GM12878 (cell line): ENCODE measurements around the gene NUMA1. TPM values are rescaled to one million over a fixed set of nuclear protein-coding genes. Genes with fewer than 3 reads are reported as not detected.

Source experiments
- BCLAF1 ChIP-seq: fragments of 450-650 bp; IDR thresholded peaks from 2 replicates; pipeline ENCODE4 v1.6.1; 2017; ENCODE audit warnings: antibody characterized with exemption, mild to moderate bottlenecking, moderate library complexity
- CHD2 ChIP-seq: IDR thresholded peaks from 2 replicates; pipeline ENCODE4 v1.6.1; 2011; ENCODE audit warnings: low read depth, low read length, improper control_type of control experiment, borderline replicate concordance
- CREM ChIP-seq: IDR thresholded peaks from 2 replicates; pipeline ENCODE4 v1.6.1; 2014; ENCODE audit warnings: antibody characterized with exemption, low read depth
- FOS ChIP-seq: IDR thresholded peaks from 3 replicates; pipeline ENCODE4 v1.6.1; 2011; ENCODE audit warnings: borderline replicate concordance; ENCODE audit not compliant: insufficient read length; ENCODE audit errors: extremely low read depth
- JUND ChIP-seq: IDR thresholded peaks from 2 replicates; pipeline ENCODE4 v1.6.1; 2012; ENCODE audit warnings: low read depth, mild to moderate bottlenecking, low read length, improper control_type of control experiment, moderate library complexity
- MAX ChIP-seq: IDR thresholded peaks from 2 replicates; pipeline ENCODE4 v1.6.1; 2012; ENCODE audit warnings: low read depth, low read length, improper control_type of control experiment
- MEF2B ChIP-seq: fragments of 450-650 bp; IDR thresholded peaks from 2 replicates; pipeline ENCODE4 v1.6.1; 2018; ENCODE audit warnings: mild to moderate bottlenecking, moderate library complexity; ENCODE audit not compliant: partially characterized antibody, poor library complexity, severe bottlenecking
- MTA2 ChIP-seq: fragments of 450-650 bp; IDR thresholded peaks from 2 replicates; pipeline ENCODE4 v1.6.1; 2016; ENCODE audit warnings: low read depth, mild to moderate bottlenecking, moderate library complexity
- MXI1 ChIP-seq: fragments of 150-350 bp; IDR thresholded peaks from 2 replicates; pipeline ENCODE4 v1.6.1; 2011; ENCODE audit warnings: low read depth, mild to moderate bottlenecking, inconsistent platforms, low read length, improper control_type of control experiment
- MYB ChIP-seq: fragments of 150-350 bp; IDR thresholded peaks from 2 replicates; pipeline ENCODE4 v1.6.1; 2014; ENCODE audit warnings: mild to moderate bottlenecking, low read depth, low read length, borderline replicate concordance
- NFYA ChIP-seq: IDR thresholded peaks from 2 replicates; pipeline ENCODE4 v1.6.1; 2011; ENCODE audit warnings: low read depth, mild to moderate bottlenecking, low read length, improper control_type of control experiment, borderline replicate concordance
- PKNOX1 ChIP-seq: fragments of 450-650 bp; IDR thresholded peaks from 2 replicates; pipeline ENCODE4 v1.6.1; 2016; ENCODE audit warnings: mild to moderate bottlenecking
- POLR2AphosphoS5 ChIP-seq: IDR thresholded peaks from 2 replicates; pipeline ENCODE4 v1.6.1; 2011; ENCODE audit warnings: mild to moderate bottlenecking, low read length, inconsistent platforms
- RBBP5 ChIP-seq: fragments of 200-600 bp; sonication (generic); conservative IDR thresholded peaks from 2 replicates; pipeline ENCODE4 v1.6.1; 2016
- SREBF2 ChIP-seq: IDR thresholded peaks from 2 replicates; pipeline ENCODE4 v1.6.1; 2012; ENCODE audit warnings: mild to moderate bottlenecking, low read length
- STAT3 ChIP-seq: IDR thresholded peaks from 2 replicates; pipeline ENCODE4 v1.6.1; 2011; ENCODE audit warnings: low read depth, low read length, improper control_type of control experiment
- TCF12 ChIP-seq: IDR thresholded peaks from 2 replicates; pipeline ENCODE4 v1.6.1; 2011; ENCODE audit warnings: low read depth, mild to moderate bottlenecking, low read length
- WRNIP1 ChIP-seq: IDR thresholded peaks from 2 replicates; pipeline ENCODE4 v1.6.1; 2011; ENCODE audit warnings: low read depth, low read length, improper control_type of control experiment, borderline replicate concordance
- ZBTB33 ChIP-seq: fragments of 450-650 bp; IDR thresholded peaks from 2 replicates; pipeline ENCODE4 v1.6.1; 2017; ENCODE audit warnings: mild to moderate bottlenecking
- ZNF274 ChIP-seq: IDR thresholded peaks from one replicate; pipeline ENCODE4 v1.8.0; 2011; ENCODE audit not compliant: insufficient read length, insufficient read depth
- polyA plus RNA-seq, 11 experiments: library from polyadenylated mRNA; depleted of rRNA in 4 of 11; unstranded in 6 of 11; stranded (reverse) in 5 of 11; fragments of >200 nt; fragmentation: Nextera tagmentation in 4 of 11; fragmentation: Illumina TruSeq in 1 of 11; extraction: Ambion mirVana in 4 of 11; extraction: Trizol in 1 of 11; gene quantifications; 1 replicate in 1 of 11; 2 replicates in 10 of 11; pipeline versions ENCODE4 v1.2.1 to v1.2.3, GENCODE V29; 2011 to 2016; ENCODE audit warnings: inconsistent platforms in 2 of 11, missing spikeins in 2 of 11, low read depth in 1 of 11
- total RNA-seq, 4 experiments: library from RNA; depleted of rRNA in 3 of 4; stranded (reverse); fragments of >200 nt in 3 of 4; fragmentation: Illumina TruSeq in 1 of 4; extraction: Trizol in 1 of 4; gene quantifications; 2 replicates each; pipeline versions ENCODE4 v1.2.1 to v1.2.3, GENCODE V29; 2013 to 2021
- TF ChIP-seq, protein P1 (sequence below): IDR thresholded peaks from 2 replicates; pipeline ENCODE4 v1.6.1; 2012; ENCODE audit warnings: low read depth, low read length, improper control_type of control experiment

NUMA1 gene
- total and polyA plus RNA-seq, 10 of the 15 experiments (the other 5 are each of a cell fraction or from before 2014, with no cell fraction given) = 5.5 to 111 (median 61.0) TPM

DNA sequence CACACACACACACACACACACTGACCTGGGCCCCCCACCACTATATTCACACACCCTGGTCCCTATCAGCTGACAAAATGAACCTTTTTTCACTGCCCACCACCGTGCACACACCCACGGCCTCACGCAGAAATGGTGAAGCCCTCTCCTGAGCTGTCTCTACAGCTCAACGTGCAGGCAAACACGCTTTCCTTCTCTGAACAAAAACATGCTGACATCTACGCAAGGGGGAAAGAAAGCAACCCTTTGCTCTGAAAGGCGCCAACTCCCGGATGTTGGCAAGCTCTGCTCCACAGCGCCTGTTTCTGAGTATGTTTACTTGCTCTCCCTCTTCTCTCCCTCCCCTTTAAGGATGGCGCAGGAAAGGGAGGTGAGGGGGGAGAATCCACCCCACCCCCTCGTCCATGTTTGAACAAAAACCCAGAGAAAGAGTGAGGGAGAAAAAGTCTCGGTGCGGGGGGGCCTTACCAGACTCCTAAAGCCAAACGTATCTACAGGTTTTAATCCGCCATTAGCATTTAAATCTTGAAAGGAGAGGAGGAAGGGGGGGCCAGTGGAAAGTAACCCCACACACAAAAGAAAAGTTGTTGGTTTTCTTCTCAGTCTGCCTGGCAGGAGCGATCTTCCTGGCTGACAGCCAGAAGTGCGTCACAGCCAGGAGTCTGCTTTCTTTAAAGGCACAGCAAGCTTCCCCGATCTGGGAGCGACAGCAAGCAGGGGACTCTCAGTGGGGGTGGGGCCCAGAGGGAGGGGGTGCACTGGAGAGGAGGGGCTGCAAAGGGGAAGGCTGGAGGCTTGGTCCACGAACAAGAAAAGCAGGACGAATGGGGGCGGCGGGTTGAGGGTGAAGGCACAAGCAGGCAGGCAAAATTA, 39.6 kb downstream of the NUMA1 start (continued):
- no peak for TF ChIP-seq BCLAF1
- no peak for TF ChIP-seq STAT3
- no peak for TF ChIP-seq ZNF274
- TF ChIP-seq MEF2B = no peak
- peak; percentile 37; the same call in 1 of the 2 replicates for TF ChIP-seq PKNOX1
- TF ChIP-seq RBBP5 = no peak
- TF ChIP-seq, protein P1, sequence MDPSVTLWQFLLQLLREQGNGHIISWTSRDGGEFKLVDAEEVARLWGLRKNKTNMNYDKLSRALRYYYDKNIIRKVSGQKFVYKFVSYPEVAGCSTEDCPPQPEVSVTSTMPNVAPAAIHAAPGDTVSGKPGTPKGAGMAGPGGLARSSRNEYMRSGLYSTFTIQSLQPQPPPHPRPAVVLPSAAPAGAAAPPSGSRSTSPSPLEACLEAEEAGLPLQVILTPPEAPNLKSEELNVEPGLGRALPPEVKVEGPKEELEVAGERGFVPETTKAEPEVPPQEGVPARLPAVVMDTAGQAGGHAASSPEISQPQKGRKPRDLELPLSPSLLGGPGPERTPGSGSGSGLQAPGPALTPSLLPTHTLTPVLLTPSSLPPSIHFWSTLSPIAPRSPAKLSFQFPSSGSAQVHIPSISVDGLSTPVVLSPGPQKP = no peak
- TF ChIP-seq MXI1 = peak; percentile 48
- peak; percentile 1; the same call in 1 of the 2 replicates for TF ChIP-seq POLR2AphosphoS5
- no peak for TF ChIP-seq WRNIP1
- TF ChIP-seq FOS = no peak
- TF ChIP-seq MTA2 = peak; percentile 16; the same call in 1 of the 2 replicates
- no peak for TF ChIP-seq SREBF2
- TF ChIP-seq MAX = 0 out of 2 replicates have a peak, but pooled peaks have one; percentile 0
- TF ChIP-seq JUND = no peak
- TF ChIP-seq TCF12 = no peak
- no peak for TF ChIP-seq MYB
- TF ChIP-seq CREM = 0 out of 2 replicates have a peak, but pooled peaks have one; percentile 38
- TF ChIP-seq ZBTB33 = no peak
- TF ChIP-seq NFYA = no peak
- peak; percentile 47; the same call in 1 of the 2 replicates for TF ChIP-seq CHD2
